ENCODE data around the gene HOXB6. TPM values are rescaled to one million over a fixed set of nuclear protein-coding genes. Genes with fewer than 3 reads are reported as not detected.

The HOXB6 gene
- total RNA-seq, 1 experiment from 2014 or later: 64.8 TPM

- TF ChIP-seq, protein P1, sequence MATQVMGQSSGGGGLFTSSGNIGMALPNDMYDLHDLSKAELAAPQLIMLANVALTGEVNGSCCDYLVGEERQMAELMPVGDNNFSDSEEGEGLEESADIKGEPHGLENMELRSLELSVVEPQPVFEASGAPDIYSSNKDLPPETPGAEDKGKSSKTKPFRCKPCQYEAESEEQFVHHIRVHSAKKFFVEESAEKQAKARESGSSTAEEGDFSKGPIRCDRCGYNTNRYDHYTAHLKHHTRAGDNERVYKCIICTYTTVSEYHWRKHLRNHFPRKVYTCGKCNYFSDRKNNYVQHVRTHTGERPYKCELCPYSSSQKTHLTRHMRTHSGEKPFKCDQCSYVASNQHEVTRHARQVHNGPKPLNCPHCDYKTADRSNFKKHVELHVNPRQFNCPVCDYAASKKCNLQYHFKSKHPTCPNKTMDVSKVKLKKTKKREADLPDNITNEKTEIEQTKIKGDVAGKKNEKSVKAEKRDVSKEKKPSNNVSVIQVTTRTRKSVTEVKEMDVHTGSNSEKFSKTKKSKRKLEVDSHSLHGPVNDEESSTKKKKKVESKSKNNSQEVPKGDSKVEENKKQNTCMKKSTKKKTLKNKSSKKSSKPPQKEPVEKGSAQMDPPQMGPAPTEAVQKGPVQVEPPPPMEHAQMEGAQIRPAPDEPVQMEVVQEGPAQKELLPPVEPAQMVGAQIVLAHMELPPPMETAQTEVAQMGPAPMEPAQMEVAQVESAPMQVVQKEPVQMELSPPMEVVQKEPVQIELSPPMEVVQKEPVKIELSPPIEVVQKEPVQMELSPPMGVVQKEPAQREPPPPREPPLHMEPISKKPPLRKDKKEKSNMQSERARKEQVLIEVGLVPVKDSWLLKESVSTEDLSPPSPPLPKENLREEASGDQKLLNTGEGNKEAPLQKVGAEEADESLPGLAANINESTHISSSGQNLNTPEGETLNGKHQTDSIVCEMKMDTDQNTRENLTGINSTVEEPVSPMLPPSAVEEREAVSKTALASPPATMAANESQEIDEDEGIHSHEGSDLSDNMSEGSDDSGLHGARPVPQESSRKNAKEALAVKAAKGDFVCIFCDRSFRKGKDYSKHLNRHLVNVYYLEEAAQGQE (IDR thresholded peaks at IDR 0.05; ENCODE audit: low read depth): no peak
- TF ChIP-seq, protein P2, sequence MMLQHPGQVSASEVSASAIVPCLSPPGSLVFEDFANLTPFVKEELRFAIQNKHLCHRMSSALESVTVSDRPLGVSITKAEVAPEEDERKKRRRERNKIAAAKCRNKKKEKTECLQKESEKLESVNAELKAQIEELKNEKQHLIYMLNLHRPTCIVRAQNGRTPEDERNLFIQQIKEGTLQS (IDR thresholded peaks at IDR 0.05): no peak
- TF ChIP-seq EZH2 (IDR thresholded peaks at IDR 0.05): no peak
Observed at GRCh38 chr17:48612854-48613691, 8.3 kb upstream of the HOXB6 start (continued).

DNA sequence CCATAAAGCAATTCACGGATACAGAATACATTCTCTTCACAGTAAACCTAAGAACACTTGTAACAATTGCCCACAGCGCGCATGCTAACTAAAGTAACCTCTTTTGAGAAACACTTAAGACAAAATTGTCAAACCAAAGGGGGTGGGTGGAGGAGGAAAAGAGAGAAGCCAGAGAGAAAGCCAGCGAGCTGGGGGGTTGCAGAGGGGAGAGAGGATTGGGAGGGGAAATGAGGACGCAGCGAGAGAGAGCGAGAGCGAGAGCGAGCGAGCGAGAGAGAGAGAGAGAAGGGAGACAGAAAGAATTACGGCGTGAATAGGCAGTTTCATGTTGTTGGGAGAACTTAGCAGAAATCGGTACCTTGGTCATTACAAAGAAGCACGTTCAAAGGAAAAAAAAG lies 7.7 kb upstream of the HOXB6 start:
- ChIA-PET CTCF (interaction anchor here (0.6 to 1.4 kb wide), 19 partner anchors 9 to 587 kb away, joined by 3 to 11 read pairs (median 4); partner anchors contain the start of genes HOXB5 and HOXB9), RAD21 (ENCODE audit: low non-redundant PET in 1 of 2, low total read pairs in 2 of 2, uncharacterized antibody in 2 of 2, unreplicated experiment in 2 of 2) (no interaction called here), POLR2A (interaction anchor here (0.7 to 1.9 kb wide), 3 partner anchors 13 to 586 kb away, joined by 3 to 11 read pairs (median 3); partner anchors contain the start of gene HOXB9)
- intact Hi-C loops (cut with micrococcal nuclease): loop anchor here (2.0 to 10.0 kb wide), 2 partner anchors 128 to 352 kb away; no protein-coding TSS in a partner anchor
- Histone ChIP-seq H3K4me2 (ENCODE audit: low read length) (peak overlapping the region; percentile 95), H3K27ac (ENCODE audit: low read depth, low read length) (peak overlapping the region; percentile 98), H3K27me3 (ENCODE audit: insufficient read depth, low read length) (no peaks in the 10 kb centered on the region), H3K9me2 (ENCODE audit: insufficient read depth) (no peaks in the 10 kb centered on the region), H3K4me3 (replicated peaks in 1 of 2; ENCODE audit: low read depth in 1 of 2, low read length in 2 of 2) (peak overlapping the region; percentile 80 to 90), H4K20me1 (ENCODE audit: insufficient read depth) (no peaks in the 10 kb centered on the region), H2AFZ (ENCODE audit: low read depth, low read length, poor library complexity, severe bottlenecking) (peak overlapping the region; percentile 19), H3K9ac (ENCODE audit: low read length) (peak overlapping the region; percentile 97), H3K79me2 (ENCODE audit: insufficient read depth, low read length) (peaks cover 82% of the 10 kb centered on the region), H3K36me3 (ENCODE audit: control insufficient read depth in 1 of 2, insufficient read depth in 2 of 2, low read length in 2 of 2) (no peaks in the 10 kb centered on the region), H3K9me3 (ENCODE audit: control insufficient read depth in 1 of 2, insufficient read depth in 1 of 2, low read depth in 1 of 2, low read length in 2 of 2) (no peaks in the 10 kb centered on the region), H3K4me1 (ENCODE audit: control insufficient read depth in 1 of 2, insufficient read depth in 2 of 2, low read length in 2 of 2) (peaks cover 19 to 55% of the 10 kb centered on the region in 2 experiments; a peak in 3 of 4 replicates)
- ATAC-seq (no peak), DNase-seq (ENCODE audit: low read depth, low spot score) (no peak)
- TF ChIP-seq SRF (IDR thresholded peaks at IDR 0.05; ENCODE audit: low read depth) (no peak), POLR2A (IDR thresholded peaks at IDR 0.05; ENCODE audit: borderline replicate concordance, extremely low read depth, insufficient read depth, insufficient read length) (no peak), CTCF (IDR thresholded peaks at IDR 0.05 in 2 of 3, conservative IDR thresholded peaks at IDR 0.05 in 1 of 3; ENCODE audit: borderline replicate concordance in 1 of 3, insufficient read depth in 1 of 3, low read depth in 2 of 3, low read length in 2 of 3) (no peak; a peak in 1 of 6 replicates), EZH2phosphoT487 (IDR thresholded peaks at IDR 0.05; ENCODE audit: borderline replicate concordance) (no peak), CBX3 (IDR thresholded peaks at IDR 0.05; ENCODE audit: low read depth) (no peak), EZH2 (IDR thresholded peaks at IDR 0.05) (no peak), YY1 (IDR thresholded peaks at IDR 0.05; ENCODE audit: extremely low read depth, insufficient replicate concordance, low read depth, low read length) (no peak), CEBPB (IDR thresholded peaks at IDR 0.05; ENCODE audit: low read depth) (no peak), POLR2AphosphoS5 (IDR thresholded peaks at IDR 0.05; ENCODE audit: low read depth, low read length) (no peak), ZNF274 (IDR thresholded peaks at IDR 0.05; ENCODE audit: low read depth, low read length) (no peak), EGR1 (IDR thresholded peaks at IDR 0.05; ENCODE audit: low read depth) (no peak), MAX (IDR thresholded peaks at IDR 0.05) (no peak), JUND (IDR thresholded peaks at IDR 0.05) (no peak)
- no TSS peak for BruUV-seq (replicated peaks)
